Activated CD4-positive, alpha-beta T cell treated with anti-CD3 and anti-CD28 coated beads, Interleukin-2, amount 10 ng/mL, durations not matched to agents 24 days and 14 days (primary cell): ENCODE data around the gene CLK3. TPM values are rescaled to one million over a fixed set of nuclear protein-coding genes. Genes with fewer than 3 reads are reported as not detected.
"Not testable (repeated sequence)": the region's sequence is repeated elsewhere in the genome, so short reads cannot be mapped to it uniquely, and the experiment has no call there.

ENCODE experiments used
- DNase-seq: peaks from one replicate; pipeline ENCODE4 v3.0.0; 2022
- H3K27ac Mint-ChIP-seq: one replicate; pipeline ENCODE4 v1.8.0; 2022; ENCODE audit warnings: mild to moderate bottlenecking, mixed read lengths
- H3K27me3 Mint-ChIP-seq: one replicate; pipeline ENCODE4 v1.8.0; 2022; ENCODE audit warnings: mixed read lengths
- H3K36me3 Mint-ChIP-seq: one replicate; pipeline ENCODE4 v1.8.0; 2022; ENCODE audit warnings: low read depth, mild to moderate bottlenecking, mixed read lengths
- H3K4me1 Mint-ChIP-seq: one replicate; pipeline ENCODE4 v1.8.0; 2021; ENCODE audit warnings: mixed read lengths
- H3K4me3 Mint-ChIP-seq: one replicate; pipeline ENCODE4 v1.8.0; 2022; ENCODE audit warnings: mild to moderate bottlenecking, moderate library complexity, mixed read lengths
- H3K9me3 Mint-ChIP-seq: one replicate; pipeline ENCODE4 v1.8.0; 2021; ENCODE audit warnings: mixed read lengths
- intact Hi-C: fragments of 100-400 bp; cut with micrococcal nuclease; formaldehyde crosslinking; loops from one replicate; pipeline ENCODE4 v1.15.1; 2023
- total RNA-seq: library from RNA; stranded (reverse); gene quantifications from 2 replicates; pipeline ENCODE4 v1.2.3, GENCODE V29; 2022

The CLK3 gene
- total RNA-seq, 1 donor from 2014 or later, result 113 TPM

DNA sequence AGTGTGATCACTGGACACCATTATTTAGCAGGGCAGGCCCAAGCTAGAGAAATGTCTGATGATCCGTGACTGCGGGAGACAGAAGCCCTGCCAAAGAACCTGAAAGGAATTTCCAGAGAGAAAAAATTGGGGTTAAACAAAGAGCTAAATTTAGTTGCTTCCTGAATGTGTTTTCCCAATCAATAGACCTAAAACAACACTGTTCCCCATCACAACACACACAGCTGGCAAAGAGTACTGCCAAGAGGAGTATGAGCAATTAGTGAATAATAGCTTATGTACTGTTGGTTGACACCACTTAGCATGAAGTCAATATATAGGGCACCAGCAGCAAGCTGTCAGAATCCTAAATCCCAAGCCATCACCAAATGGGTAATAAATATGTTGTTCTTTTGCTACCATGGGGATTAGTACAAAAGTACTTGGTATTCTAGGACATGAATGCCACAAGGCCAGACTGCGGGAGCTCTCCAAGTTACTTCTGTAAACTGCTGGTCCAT, 35.7 kb downstream of the CLK3 start:
- Mint-ChIP-seq H3K4me1 (peaks cover 10% of the 10 kb centered on the region), H3K27ac (no peak overlapping the region), H3K9me3 (no peaks in the 10 kb centered on the region), H3K36me3 (peaks cover 26% of the 10 kb centered on the region), H3K27me3 (no peaks in the 10 kb centered on the region), H3K4me3 (no peak overlapping the region)
- DNase-seq, result no peak
- intact Hi-C loops, result no loop called here

DNA sequence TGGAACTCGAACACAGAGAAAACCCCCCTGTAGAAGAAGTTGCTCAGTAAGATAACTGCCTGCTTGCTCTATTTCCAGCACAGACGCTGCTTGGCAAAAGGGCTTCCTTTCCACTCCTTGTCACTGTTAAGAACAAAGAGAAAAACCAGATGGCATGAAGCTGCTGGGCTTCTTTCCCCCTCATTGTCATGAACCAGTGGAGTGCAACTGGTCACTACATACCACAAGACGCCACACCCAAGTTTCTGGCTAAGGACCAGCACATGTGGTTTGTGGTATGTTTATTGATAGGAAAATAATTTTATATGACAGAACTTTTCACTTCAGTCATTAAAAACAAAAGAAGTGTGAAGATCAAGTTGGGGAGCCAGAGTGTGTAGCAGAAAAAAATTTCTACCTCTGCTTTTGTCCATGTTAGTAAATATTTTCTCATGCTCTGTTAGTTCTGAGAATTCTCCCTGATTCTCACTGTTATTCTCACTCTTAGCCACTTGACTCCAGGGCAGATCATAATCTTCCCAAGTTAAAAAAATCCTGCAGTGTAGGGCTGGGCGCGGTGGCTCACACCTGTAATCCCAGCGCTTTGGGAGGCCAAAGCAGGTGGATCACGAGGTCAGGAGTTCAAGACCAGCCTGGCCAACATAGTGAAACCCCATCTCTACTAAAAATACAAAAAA, 37.9 kb downstream of the CLK3 start:
- DNase-seq, result no peak
- Mint-ChIP-seq H3K4me1 (peaks cover 27% of the 10 kb centered on the region), H3K4me3 (no peak overlapping the region), H3K27ac (no peak overlapping the region), H3K36me3 (peaks cover 26% of the 10 kb centered on the region), H3K27me3 (no peaks in the 10 kb centered on the region), H3K9me3 (no peaks in the 10 kb centered on the region)
- intact Hi-C loops, result no loop called here

DNA sequence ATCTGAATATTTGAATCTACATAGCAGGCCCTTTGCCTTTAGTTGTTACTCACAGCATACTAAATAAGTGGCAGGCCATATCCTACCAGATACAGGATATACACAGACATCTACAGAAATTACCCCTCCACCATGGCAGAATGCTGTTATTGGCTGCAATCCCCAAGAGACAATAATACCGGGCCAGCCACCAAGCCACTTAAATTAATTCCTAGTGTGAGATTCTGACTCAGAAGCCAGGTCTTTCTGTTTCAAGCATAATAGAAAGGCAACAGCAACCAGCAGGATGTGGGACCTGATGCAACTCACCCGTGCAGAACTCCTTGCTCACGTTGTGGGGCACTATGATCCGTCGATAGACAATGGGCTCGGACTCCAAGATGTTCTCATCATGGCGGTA, 39.8 kb downstream of the CLK3 start:
- DNase-seq, result no peak
- intact Hi-C loops, result no loop called here
- peaks cover 22% of the 10 kb centered on the region for H3K36me3 Mint-ChIP-seq
- H3K4me1 Mint-ChIP-seq, result peaks cover 27% of the 10 kb centered on the region
- no peak overlapping the region for H3K4me3 Mint-ChIP-seq
- peak overlapping the region; percentile 34 for H3K27ac Mint-ChIP-seq
- H3K9me3 Mint-ChIP-seq, result no peaks in the 10 kb centered on the region
- no peaks in the 10 kb centered on the region for H3K27me3 Mint-ChIP-seq

DNA sequence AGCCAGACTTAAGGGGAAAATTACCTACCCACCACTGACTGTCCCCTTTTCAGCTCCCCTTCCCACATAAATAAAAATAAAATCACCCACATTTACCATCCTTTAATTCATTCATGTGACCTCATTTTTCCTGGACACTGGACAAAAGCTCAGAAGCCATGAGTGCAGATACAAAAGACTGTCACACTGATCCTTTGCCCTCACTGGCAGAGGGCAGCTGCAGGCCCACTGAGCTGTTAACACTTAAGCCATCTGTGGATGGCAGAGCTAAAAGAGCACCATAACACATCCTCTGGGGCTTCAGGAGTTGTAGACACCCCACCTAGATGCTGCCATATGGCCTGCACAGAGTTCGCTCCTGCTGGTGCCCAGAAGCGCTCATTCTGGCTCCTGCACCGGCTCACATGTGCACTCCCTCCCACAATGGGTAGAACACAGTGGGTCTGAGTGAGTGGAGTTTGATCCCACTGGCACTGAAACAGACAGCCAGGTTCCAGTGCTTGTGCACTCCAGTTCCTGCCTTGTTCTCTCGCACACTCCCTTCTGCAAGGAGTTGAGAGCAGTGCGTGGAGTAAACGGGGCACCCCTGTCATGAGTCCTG, 41.4 kb downstream of the CLK3 start:
- no peaks in the 10 kb centered on the region for H3K27me3 Mint-ChIP-seq
- H3K36me3 Mint-ChIP-seq, result peaks cover 17% of the 10 kb centered on the region
- H3K27ac Mint-ChIP-seq, result peak overlapping the region; percentile 39
- peaks cover 27% of the 10 kb centered on the region for H3K4me1 Mint-ChIP-seq
- H3K9me3 Mint-ChIP-seq, result no peaks in the 10 kb centered on the region
- no peak overlapping the region for H3K4me3 Mint-ChIP-seq
- no peak for DNase-seq
- intact Hi-C loops, result no loop called here

- no peak for DNase-seq
- peaks cover 16% of the 10 kb centered on the region for H3K36me3 Mint-ChIP-seq
- no peaks in the 10 kb centered on the region for H3K27me3 Mint-ChIP-seq
- intact Hi-C loops, result no loop called here
- H3K4me1 Mint-ChIP-seq, result peaks cover 29% of the 10 kb centered on the region
- no peaks in the 10 kb centered on the region for H3K9me3 Mint-ChIP-seq
- no peak overlapping the region for H3K4me3 Mint-ChIP-seq
- no peak overlapping the region for H3K27ac Mint-ChIP-seq
These were observed 42.2 kb downstream of the CLK3 start for GRCh38 chr15:74657846-74658245.

GRCh38 chr15:74661280-74661679, 45.6 kb downstream of the CLK3 start:
- intact Hi-C loops, H3K36me3 Mint-ChIP-seq, H3K4me3 Mint-ChIP-seq, H3K27ac Mint-ChIP-seq, H3K9me3 Mint-ChIP-seq, H3K27me3 Mint-ChIP-seq, DNase-seq: not testable (repeated sequence)
- H3K4me1 Mint-ChIP-seq, result peaks cover 22% of the 10 kb centered on the region

GRCh38 chr15:74662064-74662860, 46.6 kb downstream of the CLK3 start:
- H3K4me3 Mint-ChIP-seq, result no peak overlapping the region
- peaks cover 15% of the 10 kb centered on the region for H3K4me1 Mint-ChIP-seq
- no peak overlapping the region for H3K27ac Mint-ChIP-seq
- H3K27me3 Mint-ChIP-seq, result no peaks in the 10 kb centered on the region
- H3K9me3 Mint-ChIP-seq, result no peaks in the 10 kb centered on the region
- no peak for DNase-seq
- intact Hi-C loops, result no loop called here
- H3K36me3 Mint-ChIP-seq, result peaks cover 2% of the 10 kb centered on the region

DNA sequence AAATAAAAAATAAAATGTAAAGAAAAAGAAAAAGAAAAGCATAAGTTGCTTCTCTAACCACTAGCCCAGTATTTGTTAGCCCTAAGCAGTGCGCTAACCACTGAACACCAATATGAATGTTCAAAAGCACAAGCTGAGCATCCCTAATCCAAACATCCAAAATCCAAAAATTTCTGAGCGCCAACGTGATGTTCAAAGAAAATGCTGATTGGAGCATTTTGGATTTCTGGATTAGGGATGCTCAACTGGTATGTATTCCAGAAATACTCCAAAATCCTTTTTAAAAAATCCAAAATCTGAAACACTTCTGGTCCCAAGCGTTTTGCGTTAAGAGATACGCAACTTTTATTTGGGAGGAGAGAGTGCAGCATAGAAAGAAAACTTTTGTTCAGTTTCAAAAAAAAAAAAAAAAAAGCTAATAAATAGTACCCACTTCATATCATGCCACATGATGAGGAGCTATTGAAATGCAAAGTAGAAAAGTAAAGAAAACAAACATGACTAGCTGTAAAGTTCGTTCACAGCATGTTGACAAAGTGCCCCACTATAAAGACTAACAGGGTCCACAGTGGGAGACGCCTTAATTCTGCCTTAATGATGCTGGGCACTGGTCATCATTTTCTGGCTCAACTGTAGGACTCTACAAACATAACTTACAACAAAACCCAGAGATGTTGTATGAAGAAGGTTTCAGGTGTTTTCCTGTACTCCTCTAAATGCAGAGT, 47.8 kb downstream of the CLK3 start:
- no peak for DNase-seq
- no peak overlapping the region for H3K27ac Mint-ChIP-seq
- no peak overlapping the region for H3K4me3 Mint-ChIP-seq
- H3K9me3 Mint-ChIP-seq, result no peaks in the 10 kb centered on the region
- peaks cover 5% of the 10 kb centered on the region for H3K4me1 Mint-ChIP-seq
- H3K27me3 Mint-ChIP-seq, result no peaks in the 10 kb centered on the region
- H3K36me3 Mint-ChIP-seq, result peaks cover 4% of the 10 kb centered on the region
- intact Hi-C loops, result no loop called here

- Mint-ChIP-seq H3K4me3 (no peak overlapping the region), H3K27me3 (no peaks in the 10 kb centered on the region), H3K4me1 (peaks cover 5% of the 10 kb centered on the region), H3K36me3 (peaks cover 1% of the 10 kb centered on the region), H3K9me3 (no peaks in the 10 kb centered on the region), H3K27ac (no peak overlapping the region)
- intact Hi-C loops, result no loop called here
- no peak for DNase-seq
These were observed 48.5 kb downstream of the CLK3 start for GRCh38 chr15:74664028-74664616.

GRCh38 chr15:74664670-74665069, 49.0 kb downstream of the CLK3 start:
- peaks cover 1% of the 10 kb centered on the region for H3K36me3 Mint-ChIP-seq

DNA sequence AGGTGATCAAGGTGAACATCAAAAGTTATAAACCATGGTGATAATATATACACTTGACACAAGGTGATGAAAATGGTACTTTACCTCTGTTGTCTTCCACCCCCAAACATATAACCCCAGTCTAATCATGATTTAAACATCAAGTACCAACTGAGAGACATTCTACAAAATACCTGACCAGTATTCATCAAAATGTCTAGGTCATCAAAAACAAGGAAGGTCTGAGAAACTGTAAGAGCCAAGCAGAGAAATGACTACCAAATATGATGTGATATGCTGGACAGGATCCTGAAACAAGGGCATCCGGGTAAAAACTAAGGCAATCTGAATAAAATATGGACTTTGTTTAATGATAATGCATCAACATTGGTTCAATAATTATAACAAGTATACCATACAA, 52.3 kb downstream of the CLK3 start:
- Mint-ChIP-seq H3K36me3 (peaks cover 12% of the 10 kb centered on the region), H3K4me1 (peaks cover 3% of the 10 kb centered on the region), H3K4me3 (no peak overlapping the region), H3K27ac (no peak overlapping the region), H3K27me3 (no peaks in the 10 kb centered on the region), H3K9me3 (no peaks in the 10 kb centered on the region)
- intact Hi-C loops, result no loop called here
- DNase-seq, result no peak

More at GRCh38 chr15:74664670-74665069, 49.0 kb downstream of the CLK3 start:
- Mint-ChIP-seq H3K9me3 (no peaks in the 10 kb centered on the region), H3K4me1 (peaks cover 5% of the 10 kb centered on the region), H3K4me3 (no peak overlapping the region), H3K27me3 (no peaks in the 10 kb centered on the region), H3K27ac (no peak overlapping the region)
- no peak for DNase-seq
- intact Hi-C loops, result no loop called here

GRCh38 chr15:74669627-74670026, 54.0 kb downstream of the CLK3 start:
- intact Hi-C loops, result no loop called here
- no peak for DNase-seq
- no peaks in the 10 kb centered on the region for H3K27me3 Mint-ChIP-seq
- no peaks in the 10 kb centered on the region for H3K9me3 Mint-ChIP-seq
- H3K4me3 Mint-ChIP-seq, result no peak overlapping the region
- H3K4me1 Mint-ChIP-seq, result no peaks in the 10 kb centered on the region
- peaks cover 22% of the 10 kb centered on the region for H3K36me3 Mint-ChIP-seq
- no peak overlapping the region for H3K27ac Mint-ChIP-seq

DNA sequence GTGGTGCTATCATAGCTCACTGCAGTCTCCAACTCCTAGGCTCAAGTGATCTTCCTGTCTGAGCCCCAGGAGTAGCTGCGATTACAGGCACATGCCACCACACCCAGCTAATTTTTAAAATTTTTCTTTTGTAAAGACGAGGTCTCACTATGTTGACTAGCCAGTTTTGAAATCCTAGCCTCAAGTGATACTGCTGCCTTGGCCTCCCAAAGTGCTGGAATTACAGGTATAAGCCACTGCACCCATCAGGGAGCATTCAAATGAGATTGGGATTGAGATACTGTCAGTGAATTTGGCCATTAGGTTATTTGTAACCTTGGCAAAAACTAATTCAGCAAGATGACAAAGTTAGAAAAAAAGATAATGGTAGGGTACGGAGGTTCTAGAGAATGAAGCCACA, 58.5 kb downstream of the CLK3 start:
- Mint-ChIP-seq H3K36me3 (peaks cover 20% of the 10 kb centered on the region), H3K4me3 (no peak overlapping the region), H3K27me3 (no peaks in the 10 kb centered on the region), H3K27ac (no peak overlapping the region), H3K9me3 (no peaks in the 10 kb centered on the region), H3K4me1 (peaks cover 3% of the 10 kb centered on the region)
- intact Hi-C loops, result no loop called here
- DNase-seq, result no peak
